MCF 10A (cell line): ENCODE results near the gene RAD1. TPM values are rescaled to one million over a fixed set of nuclear protein-coding genes. Genes with fewer than 3 reads are reported as not detected.

ENCODE experiments used
- BruUV-seq: library from RNA; stranded (reverse); fragments of 400-500 nt; replicated peaks from 2 replicates; lab custom pipeline; 2021; lab: Mats Ljungman, UMichigan
- CTCF ChIA-PET: fragments of 300-600 bp; sonication (Branson Sonifier 250); formaldehyde crosslinking; extraction: SDS; loops from one replicate; lab custom pipeline; 2021; ENCODE audit warnings: antibody characterized with exemption, inconsistent platforms; lab: Yijun Ruan, JAX
- POLR2A ChIA-PET: fragments of 300-600, 350-650 bp; sonication (Branson Sonifier 250); formaldehyde crosslinking; extraction: SDS; loops from one replicate; lab custom pipeline; 2020; ENCODE audit warnings: antibody characterized with exemption, inconsistent platforms; lab: Yijun Ruan, JAX
- DNase-seq: peaks from one replicate; pipeline ENCODE4 v3.0.0-alpha.2; 2018; ENCODE audit not compliant: unreplicated experiment
- H3K27ac Mint-ChIP-seq: one replicate; pipeline ENCODE4 v1.8.0; 2022; ENCODE audit warnings: mild to moderate bottlenecking, low read depth, mixed read lengths; ENCODE audit not compliant: unreplicated experiment
- H3K27me3 Mint-ChIP-seq: one replicate; pipeline ENCODE4 v1.8.0; 2022; ENCODE audit warnings: mixed read lengths; ENCODE audit not compliant: insufficient read depth, unreplicated experiment
- H3K36me3 Mint-ChIP-seq: one replicate; pipeline ENCODE4 v1.8.0; 2022; ENCODE audit warnings: mild to moderate bottlenecking, moderate library complexity, mixed read lengths; ENCODE audit not compliant: insufficient read depth, unreplicated experiment
- H3K4me1 Mint-ChIP-seq: one replicate; pipeline ENCODE4 v1.8.0; 2022; ENCODE audit warnings: mixed read lengths; ENCODE audit not compliant: insufficient read depth, unreplicated experiment
- H3K4me3 Mint-ChIP-seq: one replicate; pipeline ENCODE4 v1.8.0; 2022; ENCODE audit warnings: mild to moderate bottlenecking, moderate library complexity, mixed read lengths; ENCODE audit not compliant: unreplicated experiment
- H3K9me3 Mint-ChIP-seq: one replicate; pipeline ENCODE4 v1.8.0; 2022; ENCODE audit warnings: mixed read lengths; ENCODE audit not compliant: unreplicated experiment
- intact Hi-C: fragments of 100-400 bp; cut with micrococcal nuclease; formaldehyde crosslinking; loops from 2 replicates; pipeline ENCODE4 v1.14.1; 2022
- total RNA-seq: library from RNA; stranded (reverse); gene quantifications from 2 replicates; pipeline ENCODE4 v1.2.3, GENCODE V29; 2022
- TF ChIP-seq, protein P1 (sequence below): fragments of 200-600 bp; IDR thresholded peaks from one replicate; pipeline ENCODE4 v1.8.0; 2022; ENCODE audit warnings: antibody characterized with exemption, mild to moderate bottlenecking; ENCODE audit not compliant: unreplicated experiment

Gene RAD1
- total RNA-seq, 1 experiment from 2014 or later: 17.2 TPM

DNA sequence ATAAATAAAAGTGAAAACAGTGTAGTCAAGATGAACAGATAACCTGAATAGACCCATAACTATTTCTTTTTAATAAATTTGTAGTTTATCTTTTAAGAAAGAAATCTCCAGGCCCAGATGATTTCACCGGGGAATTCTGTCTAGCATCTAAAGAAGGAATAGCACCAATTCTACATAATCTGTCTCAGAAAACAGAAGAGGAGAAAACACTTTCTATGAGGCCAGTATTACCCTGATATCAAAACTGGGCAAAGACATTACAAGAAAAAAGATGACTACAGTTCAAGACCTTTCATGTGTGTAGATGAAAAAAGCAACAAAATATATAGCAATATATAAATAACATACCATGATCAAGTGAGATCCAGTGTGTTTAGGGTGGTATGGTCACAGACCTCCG, 44.9 kb downstream of the RAD1 start:
- BruUV-seq: no TSS peak
- H3K27me3 Mint-ChIP-seq: no peaks in the 10 kb centered on the region
- TF ChIP-seq, protein P1, sequence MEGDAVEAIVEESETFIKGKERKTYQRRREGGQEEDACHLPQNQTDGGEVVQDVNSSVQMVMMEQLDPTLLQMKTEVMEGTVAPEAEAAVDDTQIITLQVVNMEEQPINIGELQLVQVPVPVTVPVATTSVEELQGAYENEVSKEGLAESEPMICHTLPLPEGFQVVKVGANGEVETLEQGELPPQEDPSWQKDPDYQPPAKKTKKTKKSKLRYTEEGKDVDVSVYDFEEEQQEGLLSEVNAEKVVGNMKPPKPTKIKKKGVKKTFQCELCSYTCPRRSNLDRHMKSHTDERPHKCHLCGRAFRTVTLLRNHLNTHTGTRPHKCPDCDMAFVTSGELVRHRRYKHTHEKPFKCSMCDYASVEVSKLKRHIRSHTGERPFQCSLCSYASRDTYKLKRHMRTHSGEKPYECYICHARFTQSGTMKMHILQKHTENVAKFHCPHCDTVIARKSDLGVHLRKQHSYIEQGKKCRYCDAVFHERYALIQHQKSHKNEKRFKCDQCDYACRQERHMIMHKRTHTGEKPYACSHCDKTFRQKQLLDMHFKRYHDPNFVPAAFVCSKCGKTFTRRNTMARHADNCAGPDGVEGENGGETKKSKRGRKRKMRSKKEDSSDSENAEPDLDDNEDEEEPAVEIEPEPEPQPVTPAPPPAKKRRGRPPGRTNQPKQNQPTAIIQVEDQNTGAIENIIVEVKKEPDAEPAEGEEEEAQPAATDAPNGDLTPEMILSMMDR: no peak
- no peak overlapping the region for H3K4me3 Mint-ChIP-seq
- POLR2A ChIA-PET: no interaction called here
- CTCF ChIA-PET: interaction anchor here (1.1 kb wide), 2 partner anchors 333 to 384 kb away, joined by 3 to 8 read pairs; no protein-coding TSS in a partner anchor
- DNase-seq: no peak
- H3K9me3 Mint-ChIP-seq: no peaks in the 10 kb centered on the region
- H3K4me1 Mint-ChIP-seq: no peaks in the 10 kb centered on the region
- no peak overlapping the region for H3K27ac Mint-ChIP-seq
- intact Hi-C loops: no loop called here
- no peaks in the 10 kb centered on the region for H3K36me3 Mint-ChIP-seq

DNA sequence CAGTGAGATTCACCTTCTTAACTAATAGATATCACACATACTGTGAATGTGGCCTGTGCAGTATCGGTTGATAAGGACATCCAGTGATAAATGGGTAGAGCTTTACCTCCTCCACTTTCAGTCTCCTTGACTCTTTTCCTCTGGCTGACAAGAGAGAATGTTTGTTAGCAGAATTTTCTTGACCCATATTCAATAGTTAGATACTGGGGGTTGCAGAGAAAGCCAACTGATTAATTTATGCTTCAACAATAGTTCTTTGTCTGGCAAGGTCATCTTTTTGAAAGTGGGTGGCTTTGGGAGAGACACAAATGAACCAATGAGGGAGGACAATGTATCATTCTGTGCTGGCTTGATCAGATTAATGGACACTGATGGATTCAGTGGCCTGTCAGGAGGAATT, 46.0 kb downstream of the RAD1 start:
- Mint-ChIP-seq H3K36me3 (no peaks in the 10 kb centered on the region), H3K4me1 (no peaks in the 10 kb centered on the region), H3K27me3 (no peaks in the 10 kb centered on the region), H3K27ac (no peak overlapping the region), H3K9me3 (no peaks in the 10 kb centered on the region), H3K4me3 (no peak overlapping the region)
- ChIA-PET CTCF (no interaction called here), POLR2A (interaction anchor here (0.5 to 1.1 kb wide), 2 partner anchors 27 to 28 kb away, joined by 3 read pairs; no protein-coding TSS in a partner anchor)
- DNase-seq: no peak
- intact Hi-C loops: no loop called here
- BruUV-seq: no TSS peak
- TF ChIP-seq, protein P1: no peak

DNA sequence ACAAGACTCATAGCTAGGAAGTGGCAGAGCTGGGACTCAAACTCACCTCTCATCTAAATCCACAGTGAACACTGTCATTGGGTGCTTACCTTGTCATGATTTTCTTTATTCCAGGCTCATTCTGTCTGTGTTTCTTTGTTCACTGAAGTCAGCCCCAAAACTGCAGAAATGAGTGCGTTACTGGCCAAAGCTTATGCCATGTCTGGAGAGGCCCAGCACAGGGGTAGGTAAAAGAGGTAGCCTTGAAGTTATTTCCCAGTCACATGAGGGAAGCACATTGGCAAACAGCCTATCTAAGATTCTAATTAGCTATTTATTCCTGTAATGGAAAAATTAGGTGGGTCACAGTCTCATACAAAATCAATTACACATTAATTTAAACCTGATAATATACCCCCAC, 46.5 kb downstream of the RAD1 start:
- Mint-ChIP-seq H3K9me3 (no peaks in the 10 kb centered on the region), H3K27ac (no peak overlapping the region), H3K4me1 (no peaks in the 10 kb centered on the region), H3K4me3 (no peak overlapping the region), H3K27me3 (no peaks in the 10 kb centered on the region), H3K36me3 (no peaks in the 10 kb centered on the region)
- BruUV-seq: no TSS peak
- ChIA-PET POLR2A (interaction anchor here (0.5 to 1.1 kb wide), 2 partner anchors 27 to 28 kb away, joined by 3 read pairs; no protein-coding TSS in a partner anchor), CTCF (interaction anchor here (1.2 kb wide), 1 partner anchor 257 kb away, joined by 3 read pairs; no protein-coding TSS in a partner anchor)
- DNase-seq: no peak
- TF ChIP-seq, protein P1: no peak
- intact Hi-C loops: no loop called here

DNA sequence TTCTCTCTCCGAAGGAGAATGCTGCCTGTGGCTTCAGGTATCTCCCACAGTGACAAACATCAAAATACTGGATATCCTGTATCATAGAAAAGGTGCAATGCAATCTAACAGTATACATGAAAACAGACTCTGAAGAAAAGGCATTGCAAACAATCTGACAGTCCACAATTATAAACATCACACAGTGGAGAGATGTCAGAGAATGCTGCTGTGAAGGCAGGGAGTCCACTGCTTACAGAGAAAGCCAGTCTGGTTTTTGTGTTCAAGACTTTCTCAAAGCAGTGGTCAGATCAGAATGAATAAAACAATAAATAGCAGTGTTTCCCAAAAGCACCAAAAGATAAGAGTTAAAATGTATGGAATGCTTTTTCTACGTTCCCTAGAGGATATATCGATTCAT, 47.6 kb downstream of the RAD1 start:
- DNase-seq: no peak
- Mint-ChIP-seq H3K9me3 (no peaks in the 10 kb centered on the region), H3K4me3 (no peak overlapping the region), H3K36me3 (no peaks in the 10 kb centered on the region), H3K4me1 (no peaks in the 10 kb centered on the region), H3K27me3 (no peaks in the 10 kb centered on the region), H3K27ac (no peak overlapping the region)
- CTCF ChIA-PET: interaction anchor here (1.1 to 1.2 kb wide), 3 partner anchors 13 to 256 kb away, joined by 3 to 6 read pairs (median 4); no protein-coding TSS in a partner anchor
- TF ChIP-seq, protein P1: no peak
- POLR2A ChIA-PET: interaction anchor here (1.3 kb wide), 1 partner anchor 28 kb away, joined by 3 read pairs; the partner anchor contains the start of gene TTC23L
- BruUV-seq: no TSS peak
- intact Hi-C loops: no loop called here
